B cell (primary cell): ENCODE measurements around the gene ANP32A. TPM values are rescaled to one million over a fixed set of nuclear protein-coding genes. Genes with fewer than 3 reads are reported as not detected.

Experiments
- ATAC-seq: fragments of 200-7000 bp; cut with Tn5 transposase; one replicate; pipeline ENCODE4 v1.10.0; 2021; ENCODE audit warnings: low read depth, mild to moderate bottlenecking, moderate number of reproducible peaks, moderate library complexity
- CTCF ChIA-PET: fragments of 350-600 bp; sonication (Branson Sonifier 250); formaldehyde crosslinking; loops from one replicate; lab custom pipeline; 2021; ENCODE audit warnings: antibody characterized with exemption, inconsistent platforms; lab: Charles Lee
- POLR2A ChIA-PET: fragments of 350-600 bp; sonication (Branson Sonifier 250); formaldehyde crosslinking; loops from one replicate; lab custom pipeline; 2021; ENCODE audit warnings: antibody characterized with exemption; lab: Charles Lee
- DNase-seq: peaks from one replicate; pipeline ENCODE4 v3.0.0; 2013
- H2AFZ ChIP-seq: 2 replicates; pipeline ENCODE4 v1.6.1; 2012; ENCODE audit warnings: mild to moderate bottlenecking, low read depth, low read length; ENCODE audit not compliant: insufficient read depth, poor library complexity, severe bottlenecking
- H3K27ac ChIP-seq, 2 donors: 1 replicate in 1 of 2; 2 replicates in 1 of 2; pipeline ENCODE4 v1.5.1; 2012 to 2013; ENCODE audit warnings: low read length in 2 of 2, mild to moderate bottlenecking in 2 of 2, moderate library complexity in 1 of 2
- H3K27me3 ChIP-seq, 4 experiments: fragments of 200-600 bp in 1 of 4; sonication (generic) in 1 of 4; replicated peaks in 1 of 4; 1 replicate in 2 of 4; 2 replicates in 2 of 4; pipeline versions ENCODE4 v1.6.1 to v1.7.0; 2013 to 2016; ENCODE audit warnings: low read length in 3 of 4, mild to moderate bottlenecking in 2 of 4, mixed read lengths in 1 of 4, moderate library complexity in 1 of 4; ENCODE audit not compliant: insufficient read depth in 4 of 4, control insufficient read depth in 3 of 4; ENCODE audit errors: control extremely low read depth in 1 of 4
- H3K36me3 ChIP-seq, 2 experiments: replicated peaks in 1 of 2; 1 replicate in 1 of 2; 2 replicates in 1 of 2; pipeline versions ENCODE4 v1.6.1 to v1.7.1; 2013; ENCODE audit warnings: low read length in 1 of 2; ENCODE audit not compliant: insufficient read depth in 2 of 2, control insufficient read depth in 1 of 2; ENCODE audit errors: control extremely low read depth in 1 of 2, extremely low read depth in 1 of 2
- H3K4me1 ChIP-seq, 2 donors: fragments of 200-600 bp in 1 of 2; sonication (generic) in 1 of 2; 1 replicate in 1 of 2; 2 replicates in 1 of 2; pipeline versions ENCODE4 v1.5.1 to v1.6.1; 2013 to 2017; ENCODE audit warnings: low read length in 2 of 2; ENCODE audit not compliant: control insufficient read depth in 2 of 2, insufficient read depth in 2 of 2
- H3K4me2 ChIP-seq: replicated peaks from 2 replicates; pipeline ENCODE3; 2012; ENCODE audit warnings: mild to moderate bottlenecking, low read depth, low read length; ENCODE audit not compliant: poor library complexity, severe bottlenecking
- H3K4me3 ChIP-seq, 5 experiments: fragments of 200-600 bp in 1 of 5; sonication (generic) in 1 of 5; 1 replicate in 3 of 5; 2 replicates in 2 of 5; pipeline versions ENCODE4 v1.5.1 to v1.7.0; 2011 to 2016; ENCODE audit warnings: low read length in 4 of 5, mild to moderate bottlenecking in 4 of 5, low read depth in 2 of 5, control low read depth in 1 of 5, moderate library complexity in 1 of 5; ENCODE audit not compliant: insufficient read depth in 1 of 5; ENCODE audit errors: control extremely low read depth in 1 of 5, extremely low read depth in 1 of 5
- H3K79me2 ChIP-seq: fragments of 200-600 bp; sonication (generic); one replicate; pipeline ENCODE4 v1.6.0; 2016; ENCODE audit warnings: low read length; ENCODE audit not compliant: control insufficient read depth, insufficient read depth
- H3K9ac ChIP-seq: fragments of 200-600 bp; sonication (generic); 2 replicates; pipeline ENCODE4 v1.6.1; 2017; ENCODE audit warnings: mild to moderate bottlenecking, low read length, moderate library complexity
- H3K9me3 ChIP-seq, 3 donors: one replicate each; pipeline versions ENCODE4 v1.6.1 to v1.7.1; 2013; ENCODE audit warnings: low read length in 2 of 3; ENCODE audit not compliant: control insufficient read depth in 2 of 3, insufficient read depth in 1 of 3; ENCODE audit errors: control extremely low read depth in 1 of 3
- H4K20me1 ChIP-seq: 2 replicates; pipeline ENCODE4 v1.6.0; 2012; ENCODE audit warnings: mild to moderate bottlenecking, low read length; ENCODE audit not compliant: insufficient read depth, control insufficient read depth, poor library complexity, severe bottlenecking
- H3K27ac Mint-ChIP-seq: one replicate; pipeline ENCODE4 v1.8.0; 2021; ENCODE audit warnings: mixed read lengths
- H3K27me3 Mint-ChIP-seq: one replicate; pipeline ENCODE4 v1.8.0; 2021; ENCODE audit warnings: mixed read lengths
- H3K4me1 Mint-ChIP-seq: one replicate; pipeline ENCODE4 v1.8.0; 2021; ENCODE audit warnings: mixed read lengths
- H3K4me3 Mint-ChIP-seq: one replicate; pipeline ENCODE4 v1.8.0; 2021; ENCODE audit warnings: mixed read lengths
- H3K9me3 Mint-ChIP-seq: one replicate; pipeline ENCODE4 v1.8.0; 2022; ENCODE audit warnings: mixed read lengths; ENCODE audit not compliant: insufficient read depth
- EZH2 ChIP-seq: IDR thresholded peaks from 2 replicates; pipeline ENCODE4 v1.6.1; 2012; ENCODE audit warnings: borderline replicate concordance, low read depth, mild to moderate bottlenecking, moderate library complexity, low read length; ENCODE audit not compliant: insufficient read depth, poor library complexity, severe bottlenecking
- WGBS: methylation state at CpG from one replicate; pipeline ENCODE4 v1.1.5; 2013; ENCODE audit warnings: missing lambda C conversion rate; ENCODE audit not compliant: insufficient coverage; 5-methylcytosine and 5-hydroxymethylcytosine counted together
- intact Hi-C: fragments of 100-400 bp; cut with micrococcal nuclease; formaldehyde crosslinking; loops from one replicate; pipeline ENCODE4 v1.10.0; 2022
- polyA plus RNA-seq: library from polyadenylated mRNA; depleted of rRNA; stranded (reverse); fragments of >200 nt; gene quantifications from 2 replicates; pipeline ENCODE4 v1.2.3, GENCODE V29; 2012
- total RNA-seq, 2 donors: library from RNA; stranded (reverse); fragments of 120-200 nt in 1 of 2; gene quantifications; 1 replicate in 1 of 2; 2 replicates in 1 of 2; pipeline versions ENCODE4 v1.2.3 to v1.2.4, GENCODE V29; 2013 to 2022
- TF ChIP-seq, protein P1 (sequence below): fragments of 200-600 bp; IDR thresholded peaks from one replicate; pipeline ENCODE4 v1.8.0; 2022; ENCODE audit warnings: antibody characterized with exemption, mild to moderate bottlenecking

ANP32A gene
- total and polyA plus RNA-seq, 2 donors (not counting 1 experiment from before 2014, with no cell fraction given), result 26.4 to 163 TPM

DNA sequence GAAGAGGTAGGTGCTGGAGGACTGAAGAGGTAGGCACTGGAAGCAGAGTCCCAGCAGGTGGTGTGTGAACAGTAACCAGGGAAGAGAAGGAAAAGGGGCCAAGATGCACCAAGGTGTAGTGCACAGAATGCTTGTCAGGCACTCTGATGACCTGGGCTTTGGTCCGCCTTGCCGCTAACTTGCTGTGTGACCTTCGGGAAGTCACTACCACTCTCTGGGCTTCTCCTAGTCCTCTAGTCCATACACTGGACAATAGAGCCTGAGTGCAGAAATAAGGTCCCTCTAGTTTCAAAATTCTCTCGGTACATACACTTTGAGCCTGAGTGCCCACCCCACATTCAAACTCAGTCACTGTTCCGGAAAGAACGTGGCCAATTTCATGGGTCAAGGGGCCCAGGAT is 24.1 kb downstream of the ANP32A start:
- DNase-seq (no peak), ATAC-seq (no peak)
- CTCF ChIA-PET, result no interaction called here
- Mint-ChIP-seq H3K9me3 (no peaks in the 10 kb centered on the region), H3K4me3 (no peak overlapping the region), H3K27me3 (no peaks in the 10 kb centered on the region), H3K27ac (peak overlapping the region; percentile 80), H3K4me1 (peaks cover 90% of the 10 kb centered on the region)
- no peak for TF ChIP-seq EZH2
- TF ChIP-seq, protein P1, sequence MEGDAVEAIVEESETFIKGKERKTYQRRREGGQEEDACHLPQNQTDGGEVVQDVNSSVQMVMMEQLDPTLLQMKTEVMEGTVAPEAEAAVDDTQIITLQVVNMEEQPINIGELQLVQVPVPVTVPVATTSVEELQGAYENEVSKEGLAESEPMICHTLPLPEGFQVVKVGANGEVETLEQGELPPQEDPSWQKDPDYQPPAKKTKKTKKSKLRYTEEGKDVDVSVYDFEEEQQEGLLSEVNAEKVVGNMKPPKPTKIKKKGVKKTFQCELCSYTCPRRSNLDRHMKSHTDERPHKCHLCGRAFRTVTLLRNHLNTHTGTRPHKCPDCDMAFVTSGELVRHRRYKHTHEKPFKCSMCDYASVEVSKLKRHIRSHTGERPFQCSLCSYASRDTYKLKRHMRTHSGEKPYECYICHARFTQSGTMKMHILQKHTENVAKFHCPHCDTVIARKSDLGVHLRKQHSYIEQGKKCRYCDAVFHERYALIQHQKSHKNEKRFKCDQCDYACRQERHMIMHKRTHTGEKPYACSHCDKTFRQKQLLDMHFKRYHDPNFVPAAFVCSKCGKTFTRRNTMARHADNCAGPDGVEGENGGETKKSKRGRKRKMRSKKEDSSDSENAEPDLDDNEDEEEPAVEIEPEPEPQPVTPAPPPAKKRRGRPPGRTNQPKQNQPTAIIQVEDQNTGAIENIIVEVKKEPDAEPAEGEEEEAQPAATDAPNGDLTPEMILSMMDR, result no peak
- Histone ChIP-seq H2AFZ (no peak overlapping the region), H3K27me3 (no peaks in the 10 kb centered on the region), H3K4me3 (no peak overlapping the region), H3K9me3 (no peaks in the 10 kb centered on the region), H4K20me1 (peaks cover 91% of the 10 kb centered on the region), H3K27ac (peak overlapping the region in 1 of 2 donors; percentile 74), H3K4me2 (no peak overlapping the region), H3K9ac (no peak overlapping the region), H3K4me1 (peaks cover 57 to 70% of the 10 kb centered on the region in 2 donors), H3K36me3 (peaks cover 0 to 11% of the 10 kb centered on the region in 2 experiments), H3K79me2 (peaks cover 98% of the 10 kb centered on the region)
- WGBS, result 100% methylated on average over 3 of the region's 6 CpGs
- intact Hi-C loops, result no loop called here
- POLR2A ChIA-PET, result no interaction called here

DNA sequence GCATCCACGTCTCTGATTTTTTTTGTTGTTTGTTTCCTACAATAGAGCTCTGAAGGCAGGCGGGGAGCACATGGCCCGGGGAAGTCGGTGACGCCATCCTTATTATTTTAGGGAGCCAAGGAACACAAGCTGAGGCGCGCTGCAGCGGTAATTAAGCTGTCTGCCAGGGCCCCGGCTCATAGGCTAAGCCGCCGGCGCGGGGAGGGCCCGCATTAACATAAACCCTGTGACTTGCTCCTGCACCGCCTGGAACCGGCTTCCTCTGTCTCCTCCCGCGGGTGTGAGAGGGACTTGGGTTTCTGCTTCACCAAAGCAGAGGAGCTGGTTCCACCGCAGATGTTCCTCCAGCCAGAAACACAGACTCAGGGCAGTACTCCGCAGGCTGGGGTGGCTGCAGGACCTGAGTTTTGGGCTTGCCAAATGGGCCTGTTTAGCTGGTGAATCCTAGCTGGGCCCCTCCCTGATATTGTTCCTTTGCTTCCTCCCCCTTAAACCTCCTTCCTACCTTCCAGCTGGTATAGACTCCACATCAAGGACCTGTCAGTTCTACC is 25.3 kb downstream of the ANP32A start:
- H3K27me3 ChIP-seq, result no peaks in the 10 kb centered on the region
- DNase-seq, result peak; percentile 76
- Mint-ChIP-seq H3K9me3 (no peaks in the 10 kb centered on the region), H3K4me3 (peak overlapping the region; percentile 73), H3K27me3 (no peaks in the 10 kb centered on the region), H3K4me1 (peaks cover 93% of the 10 kb centered on the region), H3K27ac (peak overlapping the region; percentile 80)
- 7% methylated on average over 19 of the region's 20 CpGs for WGBS
- H4K20me1 ChIP-seq, result peaks cover 92% of the 10 kb centered on the region
- ATAC-seq, result peak; percentile 75
- H3K9me3 ChIP-seq, result no peaks in the 10 kb centered on the region
- ChIA-PET CTCF (interaction anchor here (1.0 to 4.0 kb wide), 7 partner anchors 13 to 250 kb away, joined by 3 to 34 read pairs (median 6); no protein-coding TSS in a partner anchor), POLR2A (interaction anchor here (1.5 to 1.6 kb wide), 2 partner anchors 21 to 23 kb away, joined by 14 to 15 read pairs; no protein-coding TSS in a partner anchor)
- H3K4me3 ChIP-seq, result peak overlapping the region in 2 of 5 experiments; percentile 17 to 28
- H2AFZ ChIP-seq, result peak overlapping the region; percentile 24
- H3K4me2 ChIP-seq, result peak overlapping the region; percentile 71
- TF ChIP-seq, protein P1, result no peak
- no peak for TF ChIP-seq EZH2
- H3K4me1 ChIP-seq, result peaks cover 68 to 82% of the 10 kb centered on the region in 2 donors
- peak overlapping the region; percentile 33 for H3K9ac ChIP-seq
- peaks cover 98% of the 10 kb centered on the region for H3K79me2 ChIP-seq
- H3K27ac ChIP-seq, result peak overlapping the region; percentile 58 to 74
- intact Hi-C loops, result loop anchor here (1.0 kb wide), 1 partner anchor 22 kb away; no protein-coding TSS in a partner anchor
- H3K36me3 ChIP-seq, result peaks cover 0 to 11% of the 10 kb centered on the region in 2 experiments
